Measurements from ENCODE around the gene SYT5.

The SYT5 gene

GRCh38 chr19:55145232-55145631 lies 34.9 kb downstream of the SYT5 start:
- no peak for DNase-seq

GRCh38 chr19:55141696-55142095 lies 38.4 kb downstream of the SYT5 start:
- no peak for DNase-seq

GRCh38 chr19:55137915-55138314 lies 42.2 kb downstream of the SYT5 start:
- DNase-seq: no peak

GRCh38 chr19:55136399-55137102 lies 43.5 kb downstream of the SYT5 start:
- DNase-seq: no peak

- no peak for DNase-seq
Measured at GRCh38 chr19:55134736-55135135, 45.4 kb downstream of the SYT5 start.

- no peak for DNase-seq
Measured at GRCh38 chr19:55133639-55134444, 46.2 kb downstream of the SYT5 start.

- DNase-seq: no peak
Measured at GRCh38 chr19:55132453-55133129, 47.5 kb downstream of the SYT5 start.

GRCh38 chr19:55131421-55131820 lies 48.7 kb downstream of the SYT5 start:
- no peak for DNase-seq
